OCI-M2 (cell line): ENCODE data around the gene CDYL2.
"Not testable (repeated sequence)": the region's sequence is repeated elsewhere in the genome, so short reads cannot be mapped to it uniquely, and the experiment has no call there.

Experiments
- DNase-seq: peaks from one replicate; lab custom pipeline; 2025; ENCODE audit not compliant: unreplicated experiment; lab: John Stamatoyannopoulos, UW

The CDYL2 gene

GRCh38 chr16:80751167-80751566, 53.2 kb downstream of the CDYL2 start:
- DNase-seq: no peak

- DNase-seq: no peak
Measured at GRCh38 chr16:80746231-80746630, 58.2 kb downstream of the CDYL2 start.

GRCh38 chr16:80744856-80745255, 59.5 kb downstream of the CDYL2 start:
- DNase-seq: no peak

- DNase-seq: no peak
Measured at GRCh38 chr16:80743772-80744171, 60.6 kb downstream of the CDYL2 start.

GRCh38 chr16:80743273-80743672, 61.1 kb downstream of the CDYL2 start:
- no peak for DNase-seq

GRCh38 chr16:80742331-80742730, 62.1 kb downstream of the CDYL2 start:
- DNase-seq: no peak

GRCh38 chr16:80741724-80742123, 62.7 kb downstream of the CDYL2 start:
- no peak for DNase-seq

- DNase-seq: no peak
Measured at GRCh38 chr16:80739523-80739922, 64.9 kb downstream of the CDYL2 start.

- DNase-seq: no peak
Measured at GRCh38 chr16:80738521-80738920, 65.9 kb downstream of the CDYL2 start.

- DNase-seq: no peak
Measured at GRCh38 chr16:80735846-80736245, 68.6 kb downstream of the CDYL2 start.

GRCh38 chr16:80733407-80733806, 71.0 kb downstream of the CDYL2 start:
- DNase-seq: no peak

GRCh38 chr16:80731915-80732314, 72.5 kb downstream of the CDYL2 start:
- DNase-seq: no peak

GRCh38 chr16:80727066-80727763, 77.2 kb downstream of the CDYL2 start:
- not testable (repeated sequence) for DNase-seq

- DNase-seq: no peak
Measured at GRCh38 chr16:80725566-80726162, 78.7 kb downstream of the CDYL2 start.

- no peak for DNase-seq
Measured at GRCh38 chr16:80723981-80724380, 80.4 kb downstream of the CDYL2 start.

- DNase-seq: no peak
Measured at GRCh38 chr16:80723091-80723490, 81.3 kb downstream of the CDYL2 start.

GRCh38 chr16:80720804-80721371, 83.5 kb downstream of the CDYL2 start:
- DNase-seq: no peak

GRCh38 chr16:80719573-80719972, 84.8 kb downstream of the CDYL2 start:
- DNase-seq: no peak

GRCh38 chr16:80718480-80719220, 85.7 kb downstream of the CDYL2 start:
- no peak for DNase-seq

GRCh38 chr16:80717611-80718010, 86.8 kb downstream of the CDYL2 start:
- no peak for DNase-seq

GRCh38 chr16:80716564-80717139, 87.7 kb downstream of the CDYL2 start:
- DNase-seq: no peak
